ENCODE measurements around the gene PIK3C2B. TPM values are rescaled to one million over a fixed set of nuclear protein-coding genes. Genes with fewer than 3 reads are reported as not detected.

Gene PIK3C2B
- total RNA-seq, 2 donors from 2014 or later: 34.5 to 44.4 TPM

GRCh38 chr1:204450461-204451257, 43.9 kb downstream of the PIK3C2B start:
- no peak for ATAC-seq (ENCODE audit: insufficient number of reproducible peaks, low FRiP score, low read depth)

GRCh38 chr1:204449678-204450280, 44.8 kb downstream of the PIK3C2B start:
- H3K4me3 ChIP-seq: no peak overlapping the region
- DNase-seq (ENCODE audit: low spot score): no peak
- H3K4me1 ChIP-seq (ENCODE audit: control insufficient read depth in 1 of 2, low read depth in 2 of 2): peaks cover 10 to 38% of the 10 kb centered on the region in 2 donors
- no peak for ATAC-seq (ENCODE audit: insufficient number of reproducible peaks, low FRiP score, low read depth)
- H3K9me3 ChIP-seq: no peaks in the 10 kb centered on the region
- no peak for TF ChIP-seq CTCF (IDR thresholded peaks at IDR 0.05)
- H3K27me3 ChIP-seq (replicated peaks; ENCODE audit: insufficient read depth): no peaks in the 10 kb centered on the region
- peak overlapping the region in 1 of 2 donors; percentile 86 for H3K27ac ChIP-seq
- H3K36me3 ChIP-seq: peaks cover 26% of the 10 kb centered on the region

More at GRCh38 chr1:204450461-204451257, 43.9 kb downstream of the PIK3C2B start:
- no peaks in the 10 kb centered on the region for H3K27me3 ChIP-seq (replicated peaks; ENCODE audit: insufficient read depth)
- H3K4me3 ChIP-seq: no peak overlapping the region
- H3K36me3 ChIP-seq: peaks cover 31% of the 10 kb centered on the region
- peak overlapping the region; percentile 81 to 86 for H3K27ac ChIP-seq
- H3K4me1 ChIP-seq (ENCODE audit: control insufficient read depth in 1 of 2, low read depth in 2 of 2): peaks cover 10 to 38% of the 10 kb centered on the region in 2 donors
- TF ChIP-seq CTCF (IDR thresholded peaks at IDR 0.05): no peak
- DNase-seq (ENCODE audit: low spot score): no peak
- no peaks in the 10 kb centered on the region for H3K9me3 ChIP-seq

- peaks cover 12 to 44% of the 10 kb centered on the region in 2 donors for H3K4me1 ChIP-seq (ENCODE audit: control insufficient read depth in 1 of 2, low read depth in 2 of 2)
- no peak overlapping the region for H3K4me3 ChIP-seq
- H3K36me3 ChIP-seq: peaks cover 26% of the 10 kb centered on the region
- H3K27ac ChIP-seq: peak overlapping the region in 1 of 2 donors; percentile 18
- DNase-seq (ENCODE audit: low spot score) (no peak), ATAC-seq (ENCODE audit: insufficient number of reproducible peaks, low FRiP score, low read depth) (no peak)
- H3K9me3 ChIP-seq: no peaks in the 10 kb centered on the region
- no peak for TF ChIP-seq CTCF (IDR thresholded peaks at IDR 0.05)
- H3K27me3 ChIP-seq (replicated peaks; ENCODE audit: insufficient read depth): no peaks in the 10 kb centered on the region
These were observed 45.5 kb downstream of the PIK3C2B start for GRCh38 chr1:204448991-204449677.

- ATAC-seq (ENCODE audit: insufficient number of reproducible peaks, low FRiP score, low read depth) (no peak), DNase-seq (ENCODE audit: low spot score) (no peak)
- Histone ChIP-seq H3K36me3 (peaks cover 30% of the 10 kb centered on the region), H3K4me3 (no peak overlapping the region), H3K27me3 (replicated peaks; ENCODE audit: insufficient read depth) (no peaks in the 10 kb centered on the region), H3K9me3 (no peaks in the 10 kb centered on the region), H3K4me1 (ENCODE audit: control insufficient read depth in 1 of 2, low read depth in 2 of 2) (peaks cover 19 to 51% of the 10 kb centered on the region in 2 donors), H3K27ac (no peak overlapping the region)
- no peak for TF ChIP-seq CTCF (IDR thresholded peaks at IDR 0.05)
These were observed 46.2 kb downstream of the PIK3C2B start for GRCh38 chr1:204448344-204448964.

All from thoracic aorta (tissue), 2 donors.